Measurements from ENCODE around the gene PPP1R9B.

PPP1R9B gene

GRCh38 chr17:50149417-50150353 is 792 bp downstream of the PPP1R9B start:
- H3K4me3 ChIP-seq (replicated peaks in 1 of 2; ENCODE audit: low read depth in 2 of 2, low read length in 2 of 2) = peak overlapping the region; percentile 82 to 85
- DNase-seq (ENCODE audit: low read depth in 2 of 2) = peak; percentile 61 to 62
- no peak for TF ChIP-seq CTCF (IDR thresholded peaks at IDR 0.05; ENCODE audit: low read depth, low read length)

- TF ChIP-seq CTCF (IDR thresholded peaks at IDR 0.05; ENCODE audit: low read depth, low read length) = no peak
- H3K4me3 ChIP-seq (replicated peaks in 1 of 2; ENCODE audit: low read depth in 2 of 2, low read length in 2 of 2) = peak overlapping the region; percentile 82 to 85
- DNase-seq (ENCODE audit: low read depth in 2 of 2) = no peak
These were observed 1.4 kb downstream of the PPP1R9B start for GRCh38 chr17:50149091-50149416.

GRCh38 chr17:50148226-50149090 is 2.0 kb downstream of the PPP1R9B start:
- H3K4me3 ChIP-seq (replicated peaks in 1 of 2; ENCODE audit: low read depth in 2 of 2, low read length in 2 of 2) = peak overlapping the region; percentile 82 to 85
- peak; percentile 37 to 55 for DNase-seq (ENCODE audit: low read depth in 2 of 2)
- TF ChIP-seq CTCF (IDR thresholded peaks at IDR 0.05; ENCODE audit: low read depth, low read length) = no peak

- peak overlapping the region; percentile 82 to 85 for H3K4me3 ChIP-seq (replicated peaks in 1 of 2; ENCODE audit: low read depth in 2 of 2, low read length in 2 of 2)
- TF ChIP-seq CTCF (IDR thresholded peaks at IDR 0.05; ENCODE audit: low read depth, low read length) = no peak
- DNase-seq (ENCODE audit: low read depth in 2 of 2) = peak in 1 of 2 donors; percentile 55
These were observed 2.6 kb downstream of the PPP1R9B start for GRCh38 chr17:50147841-50148225.

- H3K4me3 ChIP-seq (replicated peaks in 1 of 2; ENCODE audit: low read depth in 2 of 2, low read length in 2 of 2) = peak overlapping the region; percentile 82 to 85
- TF ChIP-seq CTCF (IDR thresholded peaks at IDR 0.05; ENCODE audit: low read depth, low read length) = no peak
- DNase-seq (ENCODE audit: low read depth in 2 of 2) = no peak
These were observed 3.4 kb downstream of the PPP1R9B start for GRCh38 chr17:50146927-50147665.

- peak overlapping the region in 1 of 2 donors; percentile 11 for H3K4me3 ChIP-seq (replicated peaks in 1 of 2; ENCODE audit: low read depth in 2 of 2, low read length in 2 of 2)
- DNase-seq (ENCODE audit: low read depth in 2 of 2) = no peak
- no peak for TF ChIP-seq CTCF (IDR thresholded peaks at IDR 0.05; ENCODE audit: low read depth, low read length)
These were observed 4.1 kb downstream of the PPP1R9B start for GRCh38 chr17:50146230-50146926.
